Endothelial cell of umbilical vein (primary cell): ENCODE results near the gene ACSL6. TPM values are rescaled to one million over a fixed set of nuclear protein-coding genes. Genes with fewer than 3 reads are reported as not detected.

Experiments
- BruUV-seq: library from RNA; stranded (reverse); fragments of 400-500 nt; replicated peaks from 2 replicates; lab custom pipeline; 2021; lab: Mats Ljungman, UMichigan
- CTCF ChIA-PET: fragments of 300-600, 350-600 bp; sonication (Branson Sonifier 250); formaldehyde crosslinking; loops from one replicate; lab custom pipeline; 2021; ENCODE audit warnings: antibody characterized with exemption, inconsistent platforms; lab: Charles Lee
- POLR2A ChIA-PET: fragments of 300-600, 350-600 bp; sonication (Branson Sonifier 250); formaldehyde crosslinking; loops from one replicate; lab custom pipeline; 2021; ENCODE audit warnings: antibody characterized with exemption, inconsistent platforms; lab: Charles Lee
- DNase-seq: peaks from one replicate; pipeline ENCODE4 v3.0.0-alpha.2; 2011; ENCODE audit warnings: low read depth, low spot score
- FAIRE-seq: peaks from 2 replicates; lab custom pipeline; 2011; peaks lifted over from hg19 to GRCh38; lab: Jason Lieb, UNC
- H2AFZ ChIP-seq: 2 replicates; pipeline ENCODE4 v1.6.0; 2012; ENCODE audit warnings: low read depth, low read length, control low read depth, inconsistent platforms
- H3K27ac ChIP-seq: 2 replicates; pipeline ENCODE4 v1.5.1; 2011; ENCODE audit warnings: low read depth, mild to moderate bottlenecking, control low read depth, low read length, moderate library complexity; ENCODE audit not compliant: insufficient read depth
- H3K27me3 ChIP-seq, 2 experiments: 2 replicates each; pipeline versions ENCODE4 v1.6.0 to v1.6.1; 2011; ENCODE audit warnings: low read length in 2 of 2, mixed read lengths in 1 of 2; ENCODE audit not compliant: control insufficient read depth in 2 of 2, insufficient read depth in 2 of 2
- H3K36me3 ChIP-seq, 2 experiments: 2 replicates in 1 of 2; 3 replicates in 1 of 2; pipeline ENCODE4 v1.5.1; 2011; ENCODE audit warnings: low read length in 2 of 2, mild to moderate bottlenecking in 1 of 2, moderate library complexity in 1 of 2; ENCODE audit not compliant: control insufficient read depth in 2 of 2, insufficient read depth in 2 of 2; ENCODE audit errors: extremely low read depth in 1 of 2
- H3K4me1 ChIP-seq: 3 replicates; pipeline ENCODE4 v1.5.1; 2011; ENCODE audit warnings: mild to moderate bottlenecking, low read length; ENCODE audit not compliant: control insufficient read depth, insufficient read depth; ENCODE audit errors: extremely low read depth
- H3K4me2 ChIP-seq: 2 replicates; pipeline ENCODE4 v1.6.1; 2011; ENCODE audit warnings: low read length, control low read depth, mixed read lengths; ENCODE audit not compliant: insufficient read depth
- H3K4me3 ChIP-seq, 3 experiments: fragments of 200-600 bp in 1 of 3; sonication (generic), shearing (Covaris generic) in 1 of 3; replicated peaks in 1 of 3; 2 replicates each; pipeline ENCODE4 v1.5.1; 2011 to 2016; ENCODE audit warnings: control low read depth in 3 of 3, low read length in 3 of 3, mild to moderate bottlenecking in 2 of 3, inconsistent platforms in 1 of 3, low read depth in 1 of 3, moderate library complexity in 1 of 3; ENCODE audit not compliant: insufficient read depth in 1 of 3
- H3K79me2 ChIP-seq: 2 replicates; pipeline ENCODE4 v1.6.0; 2012; ENCODE audit warnings: low read length, inconsistent platforms; ENCODE audit not compliant: control insufficient read depth, insufficient read depth
- H3K9ac ChIP-seq: replicated peaks from 2 replicates; pipeline ENCODE3; 2011; ENCODE audit warnings: low read length, control low read depth; ENCODE audit not compliant: insufficient read depth; ENCODE audit errors: extremely low read depth
- H3K9me1 ChIP-seq: replicated peaks from 3 replicates; pipeline ENCODE4 v1.6.0; 2011; ENCODE audit warnings: mild to moderate bottlenecking, low read length; ENCODE audit not compliant: control insufficient read depth, insufficient read depth; ENCODE audit errors: extremely low read depth
- H3K9me3 ChIP-seq: replicated peaks from 2 replicates; pipeline ENCODE4 v1.5.1; 2012; ENCODE audit warnings: low read length, inconsistent platforms; ENCODE audit not compliant: control insufficient read depth, insufficient read depth
- H4K20me1 ChIP-seq: replicated peaks from 2 replicates; pipeline ENCODE3; 2011; ENCODE audit warnings: mild to moderate bottlenecking, low read length; ENCODE audit not compliant: control insufficient read depth, insufficient read depth; ENCODE audit errors: extremely low read depth
- EZH2 ChIP-seq: IDR thresholded peaks from 2 replicates; pipeline ENCODE4 v1.6.1; 2012; ENCODE audit warnings: borderline replicate concordance, low read depth, mild to moderate bottlenecking, moderate library complexity, low read length, inconsistent platforms; ENCODE audit not compliant: severe bottlenecking
- FOS ChIP-seq: IDR thresholded peaks from 2 replicates; pipeline ENCODE4 v1.6.1; 2011; ENCODE audit warnings: mild to moderate bottlenecking, low read length, moderate library complexity, borderline replicate concordance; ENCODE audit not compliant: insufficient read depth
- GATA2 ChIP-seq: IDR thresholded peaks from 2 replicates; pipeline ENCODE4 v1.7.0; 2011; ENCODE audit warnings: low read depth, mild to moderate bottlenecking, moderate library complexity, mixed read lengths, low read length; ENCODE audit not compliant: insufficient read length, insufficient read depth
- JUN ChIP-seq: IDR thresholded peaks from 2 replicates; pipeline ENCODE4 v1.6.1; 2011; ENCODE audit warnings: borderline replicate concordance, low read depth; ENCODE audit not compliant: insufficient read length, insufficient read depth
- MYC ChIP-seq: IDR thresholded peaks from one replicate; pipeline ENCODE4 v1.6.1; 2011; ENCODE audit warnings: mild to moderate bottlenecking, low read depth, low read length
- POLR2A ChIP-seq: IDR thresholded peaks from 2 replicates; pipeline ENCODE4 v1.6.1; 2012; ENCODE audit warnings: low read depth, mild to moderate bottlenecking, control low read depth, low read length
- POLR2AphosphoS5 ChIP-seq: IDR thresholded peaks from 2 replicates; pipeline ENCODE4 v1.6.1; 2012; ENCODE audit warnings: low read depth, mild to moderate bottlenecking, control low read depth, low read length, moderate library complexity; ENCODE audit not compliant: insufficient read depth
- dilution Hi-C: fragments of 300-500 bp; cut with MboI; formaldehyde crosslinking; loops from one replicate; pipeline ENCODE4 v1.15.0; 2019; ENCODE audit warnings: low sequenced_read_pairs; ENCODE audit not compliant: extremely low pct_ligation_motif_present
- intact Hi-C: fragments of 100-400 bp; cut with micrococcal nuclease; formaldehyde crosslinking; loops from one replicate; pipeline ENCODE4 v1.10.0; 2022
- polyA plus RNA-seq, 4 experiments: library from polyadenylated mRNA; depleted of rRNA in 3 of 4; stranded (reverse) in 3 of 4; unstranded in 1 of 4; fragments of >200 nt; gene quantifications; 2 replicates each; pipeline versions ENCODE4 v1.2.1 to v1.2.3, GENCODE V29; 2011 to 2012; ENCODE audit warnings: missing spikeins in 1 of 4
- total RNA-seq: library from RNA; stranded (reverse); gene quantifications from 2 replicates; pipeline ENCODE4 v1.2.3, GENCODE V29; 2021
- TF ChIP-seq, protein P1 (sequence below), 2 donors: IDR thresholded peaks; 1 replicate in 1 of 2; 2 replicates in 1 of 2; pipeline ENCODE4 v1.5.1; 2011; ENCODE audit warnings: low read length in 2 of 2, mild to moderate bottlenecking in 2 of 2, moderate library complexity in 2 of 2, control low read depth in 1 of 2, inconsistent platforms in 1 of 2, low read depth in 1 of 2; ENCODE audit not compliant: insufficient read depth in 1 of 2; ENCODE audit errors: extremely low read depth in 1 of 2
- TF ChIP-seq, protein P2 (sequence below): IDR thresholded peaks from 2 replicates; pipeline ENCODE4 v1.6.1; 2011; ENCODE audit not compliant: insufficient read depth, insufficient read length

The ACSL6 gene
- total and polyA plus RNA-seq, 2 donors (not counting 3 experiments of a cell fraction or from before 2014, with no cell fraction given) = not detected

DNA sequence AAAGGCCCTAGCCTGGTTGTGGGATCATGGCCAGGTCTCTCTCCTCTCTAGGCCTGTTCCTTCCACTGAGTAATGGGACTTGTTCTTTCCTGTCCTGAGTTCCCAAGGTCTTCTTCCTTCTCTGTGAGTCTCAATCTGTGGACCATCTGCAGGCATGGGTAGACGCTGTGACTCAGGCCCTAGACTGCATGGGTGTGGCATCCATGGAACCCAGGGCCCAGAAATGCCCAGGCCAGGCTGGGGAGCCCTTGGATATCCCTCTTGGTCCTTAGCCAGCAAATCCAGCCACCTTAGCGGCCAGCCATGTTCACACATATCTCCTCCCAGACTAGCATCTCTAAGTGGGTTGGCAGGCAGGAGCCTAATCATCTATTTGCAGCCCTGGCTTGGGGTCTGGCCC, 2.3 kb upstream of the ACSL6 start:
- CTCF ChIA-PET = interaction anchor here (1.3 to 1.7 kb wide), 2 partner anchors 11 to 424 kb away, joined by 3 to 7 read pairs; no protein-coding TSS in a partner anchor
- Histone ChIP-seq H2AFZ (no peak overlapping the region), H3K9me1 (no peaks in the 10 kb centered on the region), H3K27me3 (peaks cover 22 to 39% of the 10 kb centered on the region in 2 experiments), H4K20me1 (no peaks in the 10 kb centered on the region), H3K27ac (no peak overlapping the region), H3K4me1 (no peaks in the 10 kb centered on the region), H3K9ac (no peak overlapping the region), H3K9me3 (no peaks in the 10 kb centered on the region), H3K4me3 (no peak overlapping the region), H3K4me2 (no peak overlapping the region), H3K36me3 (no peaks in the 10 kb centered on the region), H3K79me2 (no peaks in the 10 kb centered on the region)
- FAIRE-seq = no peak
- dilution Hi-C loops = loop anchor here (25.0 kb wide), 1 partner anchor 426 kb away; no protein-coding TSS in a partner anchor
- DNase-seq = no peak
- no TSS peak for BruUV-seq
- intact Hi-C loops = no loop called here
- no peak for TF ChIP-seq FOS
- TF ChIP-seq EZH2 = no peak
- no peak for TF ChIP-seq POLR2A
- no peak for TF ChIP-seq POLR2AphosphoS5
- no peak for TF ChIP-seq GATA2
- TF ChIP-seq, protein P1, sequence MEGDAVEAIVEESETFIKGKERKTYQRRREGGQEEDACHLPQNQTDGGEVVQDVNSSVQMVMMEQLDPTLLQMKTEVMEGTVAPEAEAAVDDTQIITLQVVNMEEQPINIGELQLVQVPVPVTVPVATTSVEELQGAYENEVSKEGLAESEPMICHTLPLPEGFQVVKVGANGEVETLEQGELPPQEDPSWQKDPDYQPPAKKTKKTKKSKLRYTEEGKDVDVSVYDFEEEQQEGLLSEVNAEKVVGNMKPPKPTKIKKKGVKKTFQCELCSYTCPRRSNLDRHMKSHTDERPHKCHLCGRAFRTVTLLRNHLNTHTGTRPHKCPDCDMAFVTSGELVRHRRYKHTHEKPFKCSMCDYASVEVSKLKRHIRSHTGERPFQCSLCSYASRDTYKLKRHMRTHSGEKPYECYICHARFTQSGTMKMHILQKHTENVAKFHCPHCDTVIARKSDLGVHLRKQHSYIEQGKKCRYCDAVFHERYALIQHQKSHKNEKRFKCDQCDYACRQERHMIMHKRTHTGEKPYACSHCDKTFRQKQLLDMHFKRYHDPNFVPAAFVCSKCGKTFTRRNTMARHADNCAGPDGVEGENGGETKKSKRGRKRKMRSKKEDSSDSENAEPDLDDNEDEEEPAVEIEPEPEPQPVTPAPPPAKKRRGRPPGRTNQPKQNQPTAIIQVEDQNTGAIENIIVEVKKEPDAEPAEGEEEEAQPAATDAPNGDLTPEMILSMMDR (IDR thresholded peaks at IDR 0.05; ENCODE audit: extremely low read depth in 1 of 2, insufficient read depth in 1 of 2, low read depth in 1 of 2, low read length in 2 of 2) = no peak
- TF ChIP-seq JUN = no peak
- TF ChIP-seq MYC = no peak
- TF ChIP-seq, protein P2, sequence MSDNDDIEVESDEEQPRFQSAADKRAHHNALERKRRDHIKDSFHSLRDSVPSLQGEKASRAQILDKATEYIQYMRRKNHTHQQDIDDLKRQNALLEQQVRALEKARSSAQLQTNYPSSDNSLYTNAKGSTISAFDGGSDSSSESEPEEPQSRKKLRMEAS = no peak
- POLR2A ChIA-PET = no interaction called here
